HG03097 (cell line): ENCODE data around the gene EGFL7.

Experiments
- ATAC-seq: cut with Tn5 transposase; IDR thresholded peaks from one replicate; pipeline ENCODE4 v1.9.1; 2021; ENCODE audit not compliant: unreplicated experiment, low FRiP score

The EGFL7 gene

GRCh38 chr9:136662656-136663581, at the start of gene EGFL7:
Gene EGFL7, plus strand, starts transcription at chr9:136662916. Its CDS starts 5,367 bp downstream, at chr9:136668283.
- ATAC-seq = no peak

GRCh38 chr9:136613824-136614371, 48.8 kb upstream of the EGFL7 start:
- no peak for ATAC-seq

GRCh38 chr9:136614372-136614922, 48.3 kb upstream of the EGFL7 start:
- ATAC-seq = no peak

- no peak for ATAC-seq
Observed at GRCh38 chr9:136614967-136615623, 47.6 kb upstream of the EGFL7 start.

- ATAC-seq = no peak
Observed at GRCh38 chr9:136615631-136616306, 46.9 kb upstream of the EGFL7 start.

GRCh38 chr9:136616307-136616635, 46.4 kb upstream of the EGFL7 start:
- ATAC-seq = no peak

GRCh38 chr9:136616948-136617695, 45.6 kb upstream of the EGFL7 start:
- no peak for ATAC-seq

GRCh38 chr9:136617746-136618579, 44.8 kb upstream of the EGFL7 start:
- ATAC-seq = no peak

- ATAC-seq = no peak
Observed at GRCh38 chr9:136618580-136619547, 43.9 kb upstream of the EGFL7 start.

- ATAC-seq = no peak
Observed at GRCh38 chr9:136619742-136620440, 42.8 kb upstream of the EGFL7 start.

- no peak for ATAC-seq
Observed at GRCh38 chr9:136620441-136621018, 42.2 kb upstream of the EGFL7 start.

- ATAC-seq = no peak
Observed at GRCh38 chr9:136621019-136621733, 41.5 kb upstream of the EGFL7 start.

- ATAC-seq = no peak
Observed at GRCh38 chr9:136621734-136622093, 41.0 kb upstream of the EGFL7 start.

GRCh38 chr9:136622538-136622948, 40.2 kb upstream of the EGFL7 start:
- ATAC-seq = no peak

- no peak for ATAC-seq
Observed at GRCh38 chr9:136623016-136623841, 39.5 kb upstream of the EGFL7 start.

GRCh38 chr9:136623842-136624183, 38.9 kb upstream of the EGFL7 start:
- no peak for ATAC-seq
